Esophagus muscularis mucosa (tissue), 4 donors: ENCODE data around the gene ZNF607.

Source experiments
- EP300 ChIP-seq: sonication (generic); formaldehyde crosslinking; IDR thresholded peaks from one replicate; pipeline ENCODE4 v1.6.1; 2017; ENCODE audit warnings: antibody characterized with exemption
- POLR2A ChIP-seq: fragments of 450-650 bp; IDR thresholded peaks from one replicate; pipeline ENCODE4 v1.6.1; 2017; ENCODE audit warnings: antibody characterized with exemption, moderate library complexity, mild to moderate bottlenecking, low read depth
- TF ChIP-seq, protein P1 (sequence below), 3 experiments: fragments of 200-600 bp in 2 of 3; fragments of 450-650 bp in 1 of 3; sonication (generic) in 2 of 3; IDR thresholded peaks; one replicate each; pipeline ENCODE4 v1.5.1; 2017 to 2019; ENCODE audit warnings: antibody characterized with exemption in 3 of 3, mild to moderate bottlenecking in 2 of 3, moderate library complexity in 1 of 3

DNA sequence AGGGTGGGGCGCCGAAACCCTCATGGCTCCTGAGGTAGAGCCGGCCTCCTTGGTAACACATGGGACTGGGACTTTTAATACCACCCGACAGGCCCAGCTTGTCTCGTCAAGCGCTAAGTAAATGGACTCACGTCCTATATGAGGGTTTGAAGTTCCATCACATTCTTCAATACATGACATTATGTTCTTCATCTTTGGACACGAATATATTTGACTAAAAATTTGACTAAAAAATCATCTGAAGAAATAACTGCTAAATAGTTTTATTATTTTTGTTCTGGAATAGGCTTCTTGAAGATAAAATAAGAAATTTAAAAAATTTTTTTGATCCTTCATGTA is 335 bp upstream of the ZNF607 start:
- TF ChIP-seq, protein P1, sequence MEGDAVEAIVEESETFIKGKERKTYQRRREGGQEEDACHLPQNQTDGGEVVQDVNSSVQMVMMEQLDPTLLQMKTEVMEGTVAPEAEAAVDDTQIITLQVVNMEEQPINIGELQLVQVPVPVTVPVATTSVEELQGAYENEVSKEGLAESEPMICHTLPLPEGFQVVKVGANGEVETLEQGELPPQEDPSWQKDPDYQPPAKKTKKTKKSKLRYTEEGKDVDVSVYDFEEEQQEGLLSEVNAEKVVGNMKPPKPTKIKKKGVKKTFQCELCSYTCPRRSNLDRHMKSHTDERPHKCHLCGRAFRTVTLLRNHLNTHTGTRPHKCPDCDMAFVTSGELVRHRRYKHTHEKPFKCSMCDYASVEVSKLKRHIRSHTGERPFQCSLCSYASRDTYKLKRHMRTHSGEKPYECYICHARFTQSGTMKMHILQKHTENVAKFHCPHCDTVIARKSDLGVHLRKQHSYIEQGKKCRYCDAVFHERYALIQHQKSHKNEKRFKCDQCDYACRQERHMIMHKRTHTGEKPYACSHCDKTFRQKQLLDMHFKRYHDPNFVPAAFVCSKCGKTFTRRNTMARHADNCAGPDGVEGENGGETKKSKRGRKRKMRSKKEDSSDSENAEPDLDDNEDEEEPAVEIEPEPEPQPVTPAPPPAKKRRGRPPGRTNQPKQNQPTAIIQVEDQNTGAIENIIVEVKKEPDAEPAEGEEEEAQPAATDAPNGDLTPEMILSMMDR (IDR thresholded peaks at IDR 0.05): no peak
- TF ChIP-seq EP300 (no peak), POLR2A (no peak)
